CD8-positive, alpha-beta memory T cell (primary cell): ENCODE results near the gene RITA1. TPM values are rescaled to one million over a fixed set of nuclear protein-coding genes. Genes with fewer than 3 reads are reported as not detected.

Experiments used
- CTCF ChIA-PET: fragments of 350-600 bp; sonication (Branson Sonifier 250); formaldehyde crosslinking; loops from one replicate; lab custom pipeline; 2021; ENCODE audit warnings: antibody characterized with exemption; lab: Charles Lee
- POLR2A ChIA-PET: fragments of 350-600 bp; sonication (Branson Sonifier 250); formaldehyde crosslinking; loops from one replicate; lab custom pipeline; 2021; ENCODE audit warnings: antibody characterized with exemption; lab: Charles Lee
- DNase-seq, 5 donors: peaks; one replicate each; pipeline versions ENCODE4 v3.0.0 to v3.0.0-alpha.2; 2020 to 2022; ENCODE audit warnings: mixed read lengths in 1 of 5
- H3K27ac ChIP-seq: one replicate; pipeline ENCODE4 v1.7.0; 2013; ENCODE audit warnings: low read depth, mild to moderate bottlenecking, low read length, moderate library complexity
- H3K27me3 ChIP-seq: 2 replicates; pipeline ENCODE4 v1.7.0; 2013; ENCODE audit warnings: low read length, mild to moderate bottlenecking; ENCODE audit not compliant: insufficient read depth, poor library complexity, severe bottlenecking
- H3K36me3 ChIP-seq: 2 replicates; pipeline ENCODE4 v1.7.0; 2013; ENCODE audit warnings: mild to moderate bottlenecking, low read length, moderate library complexity; ENCODE audit not compliant: insufficient read depth
- H3K4me1 ChIP-seq: 2 replicates; pipeline ENCODE4 v1.7.0; 2013; ENCODE audit warnings: mild to moderate bottlenecking, low read length, moderate library complexity; ENCODE audit not compliant: insufficient read depth
- H3K4me3 ChIP-seq: 2 replicates; pipeline ENCODE4 v1.7.0; 2013; ENCODE audit warnings: mild to moderate bottlenecking, low read length
- H3K9me3 ChIP-seq: 2 replicates; pipeline ENCODE4 v1.7.0; 2013; ENCODE audit warnings: mild to moderate bottlenecking, low read length
- H3K27ac Mint-ChIP-seq, 8 donors: one replicate each; pipeline ENCODE4 v1.8.0; 2020 to 2021; ENCODE audit warnings: mixed read lengths in 8 of 8, mild to moderate bottlenecking in 6 of 8, inconsistent platforms in 3 of 8, moderate library complexity in 3 of 8
- H3K27me3 Mint-ChIP-seq, 2 donors: one replicate each; pipeline ENCODE4 v1.8.0; 2020 to 2021; ENCODE audit warnings: mixed read lengths in 2 of 2, mild to moderate bottlenecking in 1 of 2, moderate library complexity in 1 of 2
- H3K36me3 Mint-ChIP-seq, 3 donors: one replicate each; pipeline ENCODE4 v1.8.0; 2020 to 2021; ENCODE audit warnings: mixed read lengths in 3 of 3, inconsistent platforms in 1 of 3, mild to moderate bottlenecking in 1 of 3
- H3K4me1 Mint-ChIP-seq, 3 donors: one replicate each; pipeline ENCODE4 v1.8.0; 2020 to 2021; ENCODE audit warnings: mixed read lengths in 3 of 3, inconsistent platforms in 1 of 3, mild to moderate bottlenecking in 1 of 3
- H3K4me3 Mint-ChIP-seq, 7 donors: one replicate each; pipeline ENCODE4 v1.8.0; 2020 to 2021; ENCODE audit warnings: mixed read lengths in 7 of 7, mild to moderate bottlenecking in 6 of 7, moderate library complexity in 4 of 7, inconsistent platforms in 2 of 7
- H3K9me3 Mint-ChIP-seq, 5 donors: one replicate each; pipeline ENCODE4 v1.8.0; 2020 to 2022; ENCODE audit warnings: mixed read lengths in 5 of 5, mild to moderate bottlenecking in 3 of 5, moderate library complexity in 2 of 5, inconsistent platforms in 1 of 5
- polyA plus RNA-seq: library from polyadenylated mRNA; unstranded; fragments of 300-500 nt; fragmentation: Illumina TruSeq; gene quantifications from one replicate; pipeline ENCODE4 v1.2.3, GENCODE V29; 2021
- total RNA-seq, 2 experiments: library from RNA; stranded (reverse); gene quantifications; one replicate each; pipeline ENCODE4 v1.2.3, GENCODE V29; 2021

RITA1 gene
- total and polyA plus RNA-seq, 3 experiments from 2014 or later = 21.1 to 27.4 (median 22.5) TPM

GRCh38 chr12:113149361-113150150 lies 36.0 kb upstream of the RITA1 start, which contains the start of gene CFAP73:
TSS of gene CFAP73 (plus strand) at chr12:113149724. CDS start at chr12:113149858, 134 bp downstream.
- ChIA-PET CTCF (interaction anchor here (1.2 to 1.7 kb wide), 3 partner anchors 25 to 117 kb away, joined by 3 to 7 read pairs (median 4); no protein-coding TSS in a partner anchor), POLR2A (no interaction called here)
- Mint-ChIP-seq H3K36me3 (no peaks in the 10 kb centered on the region), H3K27ac (peak within 1 kb of the TSS in 1 of 8 donors; percentile 22), H3K4me1 (peaks cover 15 to 20% (median 19%) of the 10 kb centered on the region in 3 donors), H3K4me3 (peak within 1 kb of the TSS in 1 of 7 donors; percentile 48), H3K27me3 (peaks cover 13 to 17% of the 10 kb centered on the region in 2 donors), H3K9me3 (peaks cover 0 to 6% (median 0%) of the 10 kb centered on the region in 5 donors)
- H3K4me1 ChIP-seq = peaks cover 17% of the 10 kb centered on the region
- DNase-seq = peak in 1 of 5 donors; percentile 14
- no peaks in the 10 kb centered on the region for H3K36me3 ChIP-seq
- H3K4me3 ChIP-seq = no peak within 1 kb of the TSS
- H3K27me3 ChIP-seq = peaks cover 5% of the 10 kb centered on the region
- H3K9me3 ChIP-seq = no peaks in the 10 kb centered on the region
- H3K27ac ChIP-seq = no peak within 1 kb of the TSS

- H3K4me1 Mint-ChIP-seq = peaks cover 15 to 32% (median 20%) of the 10 kb centered on the region in 3 donors
- H3K36me3 ChIP-seq = no peaks in the 10 kb centered on the region
Observed at GRCh38 chr12:113151655-113152054, 33.9 kb upstream of the RITA1 start.

GRCh38 chr12:113152196-113152834 lies 33.2 kb upstream of the RITA1 start:
- Mint-ChIP-seq H3K27me3 (peaks cover 17 to 22% of the 10 kb centered on the region in 2 donors), H3K27ac (peak overlapping the region in 4 of 8 donors; percentile 1 to 81 (median 76)), H3K4me1 (peaks cover 16 to 34% (median 26%) of the 10 kb centered on the region in 3 donors), H3K4me3 (peak overlapping the region; percentile 76 to 89 (median 80)), H3K36me3 (peaks cover 0 to 3% (median 3%) of the 10 kb centered on the region in 3 donors), H3K9me3 (peaks cover 0 to 2% (median 0%) of the 10 kb centered on the region in 5 donors)
- Histone ChIP-seq H3K27ac (no peak overlapping the region), H3K4me1 (peaks cover 22% of the 10 kb centered on the region), H3K36me3 (no peaks in the 10 kb centered on the region), H3K27me3 (peaks cover 5% of the 10 kb centered on the region), H3K9me3 (no peaks in the 10 kb centered on the region), H3K4me3 (peak overlapping the region; percentile 56)
- CTCF ChIA-PET = interaction anchor here (1.1 to 3.3 kb wide), 9 partner anchors 13 to 174 kb away, joined by 3 to 25 read pairs (median 4); partner anchors contain the start of gene RITA1
- POLR2A ChIA-PET = no interaction called here
- no peak for DNase-seq

More at GRCh38 chr12:113151655-113152054, 33.9 kb upstream of the RITA1 start:
- H3K27ac Mint-ChIP-seq = no peak overlapping the region
- ChIA-PET CTCF (interaction anchor here (1.9 to 2.3 kb wide), 2 partner anchors 48 to 103 kb away, joined by 4 to 18 read pairs; no protein-coding TSS in a partner anchor), POLR2A (no interaction called here)
- H3K36me3 Mint-ChIP-seq = no peaks in the 10 kb centered on the region
- Histone ChIP-seq H3K4me3 (no peak overlapping the region), H3K9me3 (no peaks in the 10 kb centered on the region), H3K27ac (no peak overlapping the region), H3K4me1 (peaks cover 22% of the 10 kb centered on the region), H3K27me3 (peaks cover 5% of the 10 kb centered on the region)
- no peak for DNase-seq
- H3K27me3 Mint-ChIP-seq = peaks cover 17 to 23% of the 10 kb centered on the region in 2 donors
- H3K4me3 Mint-ChIP-seq = peak overlapping the region in 5 of 7 donors; percentile 48 to 80 (median 77)
- H3K9me3 Mint-ChIP-seq = peaks cover 0 to 6% (median 0%) of the 10 kb centered on the region in 5 donors

- CTCF ChIA-PET = interaction anchor here (0.8 to 3.3 kb wide), 17 partner anchors 12 to 174 kb away, joined by 3 to 25 read pairs (median 4); partner anchors contain the start of gene RITA1
- Mint-ChIP-seq H3K36me3 (peaks cover 0 to 11% (median 3%) of the 10 kb centered on the region in 3 donors), H3K4me3 (peak overlapping the region; percentile 76 to 89 (median 80)), H3K9me3 (no peaks in the 10 kb centered on the region), H3K4me1 (peaks cover 16 to 34% (median 26%) of the 10 kb centered on the region in 3 donors), H3K27ac (peak overlapping the region in 2 of 8 donors; percentile 1 to 72), H3K27me3 (peaks cover 15 to 19% of the 10 kb centered on the region in 2 donors)
- Histone ChIP-seq H3K4me3 (peak overlapping the region; percentile 56), H3K27me3 (peaks cover 5% of the 10 kb centered on the region), H3K4me1 (peaks cover 22% of the 10 kb centered on the region), H3K36me3 (no peaks in the 10 kb centered on the region), H3K27ac (no peak overlapping the region), H3K9me3 (no peaks in the 10 kb centered on the region)
- POLR2A ChIA-PET = interaction anchor here (0.7 kb wide), 1 partner anchor 12 kb away, joined by 4 read pairs; no protein-coding TSS in a partner anchor
- peak; percentile 34 to 77 (median 60) for DNase-seq
Observed at GRCh38 chr12:113152835-113153814, 32.4 kb upstream of the RITA1 start.

- no peak for DNase-seq
- no peaks in the 10 kb centered on the region for H3K9me3 Mint-ChIP-seq
- peaks cover 22% of the 10 kb centered on the region for H3K4me1 ChIP-seq
- H3K4me3 Mint-ChIP-seq = peak overlapping the region in 4 of 7 donors; percentile 33 to 81 (median 58)
- H3K27ac ChIP-seq = no peak overlapping the region
- no peak overlapping the region for H3K4me3 ChIP-seq
- peaks cover 3 to 24% (median 3%) of the 10 kb centered on the region in 3 donors for H3K36me3 Mint-ChIP-seq
- ChIA-PET CTCF (interaction anchor here (0.8 to 3.3 kb wide), 7 partner anchors 19 to 161 kb away, joined by 3 to 25 read pairs (median 3); no protein-coding TSS in a partner anchor), POLR2A (no interaction called here)
- H3K27me3 Mint-ChIP-seq = peaks cover 15 to 19% of the 10 kb centered on the region in 2 donors
- H3K4me1 Mint-ChIP-seq = peaks cover 16 to 34% (median 26%) of the 10 kb centered on the region in 3 donors
- H3K9me3 ChIP-seq = no peaks in the 10 kb centered on the region
- H3K27me3 ChIP-seq = peaks cover 5% of the 10 kb centered on the region
- H3K36me3 ChIP-seq = peaks cover 5% of the 10 kb centered on the region
- H3K27ac Mint-ChIP-seq = no peak overlapping the region
Observed at GRCh38 chr12:113154351-113154973, 31.1 kb upstream of the RITA1 start.

GRCh38 chr12:113155060-113155459 lies 30.5 kb upstream of the RITA1 start:
- no peak for DNase-seq
- CTCF ChIA-PET = interaction anchor here (1.0 to 3.3 kb wide), 2 partner anchors 18 to 107 kb away, joined by 3 to 25 read pairs; no protein-coding TSS in a partner anchor
- Histone ChIP-seq H3K4me1 (peaks cover 22% of the 10 kb centered on the region), H3K36me3 (peaks cover 11% of the 10 kb centered on the region), H3K9me3 (no peaks in the 10 kb centered on the region), H3K4me3 (no peak overlapping the region), H3K27me3 (peaks cover 5% of the 10 kb centered on the region), H3K27ac (no peak overlapping the region)
- no peak overlapping the region for H3K27ac Mint-ChIP-seq
- H3K4me3 Mint-ChIP-seq = peak overlapping the region in 1 of 7 donors; percentile 27
- peaks cover 15 to 19% of the 10 kb centered on the region in 2 donors for H3K27me3 Mint-ChIP-seq
- peaks cover 16 to 34% (median 26%) of the 10 kb centered on the region in 3 donors for H3K4me1 Mint-ChIP-seq
- peaks cover 3 to 30% (median 4%) of the 10 kb centered on the region in 3 donors for H3K36me3 Mint-ChIP-seq
- H3K9me3 Mint-ChIP-seq = no peaks in the 10 kb centered on the region
- POLR2A ChIA-PET = no interaction called here
